Stimulated activated CD4-positive, alpha-beta T cell treated with anti-CD3 and anti-CD28 coated beads, Interleukin-15, amount 100 ng/mL, for 48 hours (primary cell): Measurements from ENCODE around the gene TTC23.

Source experiments
- DNase-seq, 2 donors: peaks; one replicate each; pipeline ENCODE4 v3.0.0-alpha.2; 2020; ENCODE audit warnings: low read depth in 2 of 2

TTC23 gene

GRCh38 chr15:99249270-99249841, at the start of gene TTC23:
TTC23 (minus strand) TSS chr15:99249581; CDS start chr15:99228712, 20,869 bp downstream.
- no peak for DNase-seq

DNA sequence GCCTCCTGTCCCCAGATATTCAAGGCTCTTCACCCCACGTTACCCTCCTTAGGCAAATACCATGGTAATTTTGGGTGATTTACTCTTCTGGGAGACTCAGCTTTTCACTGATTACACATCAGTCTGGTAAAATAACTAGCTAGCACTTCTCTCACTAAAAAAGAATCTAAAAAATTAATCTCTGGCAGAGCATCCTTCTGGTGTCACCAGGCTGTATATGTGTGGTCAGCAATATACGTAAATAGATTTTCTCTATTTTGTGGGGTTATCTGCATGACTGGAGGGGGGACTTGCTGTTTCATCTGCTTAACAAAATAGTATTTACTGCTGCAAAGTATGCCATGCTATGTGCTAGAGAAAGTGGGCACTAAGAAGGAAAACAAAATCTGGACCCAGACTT, 47.0 kb upstream of the TTC23 start:
- no peak for DNase-seq

GRCh38 chr15:99295840-99296239, 46.5 kb upstream of the TTC23 start:
- no peak for DNase-seq

GRCh38 chr15:99291643-99292042, 42.3 kb upstream of the TTC23 start:
- DNase-seq = no peak

- DNase-seq = no peak
Observed at GRCh38 chr15:99283717-99284116, 34.3 kb upstream of the TTC23 start.

DNA sequence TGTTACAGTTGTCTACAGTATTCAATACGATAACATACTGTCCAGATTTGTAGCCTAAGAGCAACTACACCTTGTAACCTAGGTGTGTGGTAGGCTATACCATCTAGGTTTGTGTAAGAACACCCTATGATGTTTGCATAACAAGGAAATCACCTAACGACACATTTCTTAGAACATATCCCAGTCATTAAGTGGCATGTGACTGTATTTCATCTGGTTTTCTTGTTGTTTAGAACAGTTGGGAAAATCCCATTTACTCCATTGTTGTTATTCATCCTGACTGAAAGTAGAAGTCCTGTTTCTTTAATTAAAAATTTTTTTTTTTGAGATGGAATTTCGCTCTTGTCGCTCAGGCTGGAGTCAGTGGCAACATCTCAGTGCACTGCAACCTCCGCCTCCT, 33.2 kb upstream of the TTC23 start:
- no peak for DNase-seq

DNA sequence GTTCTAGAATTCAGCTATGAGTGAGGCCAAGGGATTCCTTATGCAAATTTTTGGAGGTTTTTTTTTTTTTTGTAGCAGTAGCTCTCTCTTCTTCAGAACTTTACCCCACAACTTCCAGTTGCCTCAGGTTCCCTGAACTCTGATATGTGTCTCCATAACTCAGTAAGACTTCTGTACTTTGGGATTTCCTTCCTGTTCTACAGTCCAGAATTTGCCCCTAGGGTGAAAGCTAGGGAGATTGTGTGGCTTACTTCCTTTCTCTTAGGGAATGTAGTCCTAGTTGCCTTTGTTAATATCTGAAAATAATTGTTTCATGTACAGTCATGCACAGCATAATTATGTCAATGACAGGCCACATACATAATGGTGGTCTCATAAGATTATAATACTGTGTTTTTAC, 32.7 kb upstream of the TTC23 start:
- DNase-seq = no peak

GRCh38 chr15:99279827-99280226, 30.4 kb upstream of the TTC23 start:
- peak in 1 of 2 donors; percentile 9 for DNase-seq

DNA sequence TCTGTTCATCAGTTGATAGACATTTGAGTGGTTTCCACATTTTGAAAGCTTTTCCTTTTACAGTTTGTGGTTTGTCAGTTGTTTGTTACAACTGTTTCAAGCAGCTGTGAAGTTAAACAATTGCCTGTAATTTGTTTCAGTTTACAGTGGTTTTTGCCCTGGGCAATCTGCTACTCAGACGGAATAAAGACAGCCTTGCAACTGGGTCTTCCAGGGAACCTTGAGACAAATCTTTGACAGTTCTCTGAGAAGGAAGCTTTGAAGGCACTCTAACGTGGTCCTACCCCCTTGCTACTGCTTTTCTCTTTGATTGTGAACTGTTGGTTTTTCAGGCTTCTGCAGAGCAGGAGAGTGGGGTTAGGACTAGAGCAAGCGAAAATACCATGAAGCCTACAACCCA, 29.9 kb upstream of the TTC23 start:
- no peak for DNase-seq

- DNase-seq = no peak
Observed at GRCh38 chr15:99275525-99276128, 26.2 kb upstream of the TTC23 start.

DNA sequence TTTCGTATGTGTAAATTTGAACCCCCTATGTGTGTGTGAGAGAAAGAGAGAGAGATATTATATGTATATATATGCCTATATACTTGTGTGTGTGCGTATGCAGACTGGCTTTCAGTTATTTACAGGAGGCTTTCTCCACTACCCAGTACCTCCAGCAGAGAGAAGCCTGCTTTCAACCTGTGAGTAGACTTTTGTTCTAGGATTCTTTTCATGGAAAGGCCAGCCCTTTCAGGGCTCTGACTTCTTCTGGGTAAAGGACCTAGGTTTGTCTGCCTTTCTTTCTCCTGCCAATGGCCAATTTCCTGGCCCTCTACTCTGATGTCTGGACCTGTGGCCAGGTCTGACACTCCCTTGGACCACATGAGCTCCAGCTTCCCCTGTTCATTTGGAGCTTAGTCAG, 25.7 kb upstream of the TTC23 start:
- DNase-seq = no peak

GRCh38 chr15:99273801-99274200, 24.4 kb upstream of the TTC23 start:
- no peak for DNase-seq

- no peak for DNase-seq
Observed at GRCh38 chr15:99268431-99268830, 19.1 kb upstream of the TTC23 start.

DNA sequence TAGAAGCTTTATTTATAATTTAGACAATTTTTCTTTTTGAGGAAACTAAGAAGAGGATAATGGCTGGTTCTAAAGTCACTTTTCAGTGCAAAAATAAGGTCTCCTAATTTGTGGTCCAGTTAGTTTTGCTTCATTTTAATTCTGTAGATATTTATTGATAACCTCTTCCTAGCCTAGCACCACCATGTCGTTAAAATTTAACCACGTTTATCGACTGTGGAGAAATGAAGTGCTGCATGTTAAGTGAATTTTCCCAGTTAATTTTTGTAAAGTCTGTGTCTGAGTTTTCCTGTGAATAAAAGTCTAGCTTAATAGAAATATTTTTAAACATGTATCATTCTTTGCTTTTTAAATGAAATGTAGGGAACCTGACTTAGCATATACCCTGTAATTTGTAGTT, 18.6 kb upstream of the TTC23 start:
- DNase-seq = no peak

DNA sequence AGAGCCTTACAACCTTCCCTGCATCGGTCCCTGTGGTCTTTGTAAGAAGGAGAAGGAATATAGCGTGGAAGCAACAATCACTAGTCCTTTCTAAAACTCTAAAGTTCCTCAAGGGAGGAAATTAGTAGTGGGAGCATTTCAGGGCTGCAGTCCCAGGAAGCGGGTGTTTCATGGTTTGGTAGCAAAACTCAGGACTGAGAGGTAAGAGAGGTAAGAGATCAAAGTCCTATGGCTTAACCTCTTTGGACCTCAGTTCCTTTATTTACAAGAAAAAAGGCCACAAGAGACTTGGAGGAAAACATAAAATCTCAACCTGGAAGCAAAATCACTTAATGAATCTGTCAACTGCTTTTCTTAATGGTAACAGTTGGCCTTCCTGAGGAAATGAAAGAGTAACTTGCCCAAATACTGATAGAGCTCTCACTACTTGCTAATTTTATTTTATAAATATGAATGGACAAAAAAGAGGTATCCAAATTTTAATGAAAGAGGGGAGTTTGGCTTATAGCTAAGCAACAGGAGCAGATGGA, 16.2 kb upstream of the TTC23 start:
- DNase-seq = no peak

GRCh38 chr15:99264125-99264524, 14.7 kb upstream of the TTC23 start:
- no peak for DNase-seq

GRCh38 chr15:99257107-99257750, 7.8 kb upstream of the TTC23 start:
- DNase-seq = no peak

GRCh38 chr15:99253381-99254090, 4.2 kb upstream of the TTC23 start:
- no peak for DNase-seq

DNA sequence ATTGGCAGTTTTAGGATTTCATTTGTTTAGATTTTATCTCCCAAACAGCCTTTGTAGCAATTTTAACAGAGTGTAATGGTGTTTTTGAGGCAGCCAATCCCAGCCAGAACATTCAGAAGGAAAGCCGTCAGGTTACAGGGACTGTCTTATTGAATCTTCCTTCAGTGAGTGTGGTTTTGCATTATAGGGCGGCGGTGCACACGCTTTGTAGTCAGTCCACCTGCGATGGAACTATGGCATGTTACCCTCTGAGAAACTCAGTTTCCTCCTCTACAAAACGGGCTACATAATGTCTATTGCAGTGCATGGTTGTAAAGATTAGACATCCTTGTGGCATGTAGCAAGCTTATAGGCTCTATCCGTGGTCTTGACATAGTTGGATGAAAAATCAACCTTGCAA, 2.9 kb upstream of the TTC23 start:
- DNase-seq = no peak

- peak; percentile 94 to 95 for DNase-seq
Observed at GRCh38 chr15:99250857-99251841, 1.8 kb upstream of the TTC23 start, which contains the start of gene LRRC28. LRRC28 (plus strand) TSS chr15:99251481; CDS start chr15:99255958, 4,477 bp downstream.

DNA sequence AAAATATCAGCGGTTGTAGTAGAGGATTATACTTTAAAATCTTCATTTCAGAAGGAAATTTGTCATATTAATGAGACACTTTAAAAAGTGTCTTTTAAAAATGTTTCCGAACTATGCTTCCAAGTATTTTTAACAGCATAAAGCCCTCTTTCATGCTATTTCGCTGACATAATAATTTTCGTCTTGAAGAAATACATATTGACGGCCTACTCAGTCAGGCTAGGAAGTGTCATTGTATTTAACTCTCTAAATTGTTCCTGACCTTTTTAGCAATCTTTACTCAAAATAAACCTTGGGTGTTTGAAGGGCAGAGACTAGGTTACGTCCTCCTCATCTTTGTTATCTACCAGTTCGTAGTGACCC, 1.1 kb upstream of the TTC23 start:
- DNase-seq = no peak
